Tibial artery (tissue), 4 donors: ENCODE data around the gene HEBP2.

Experiments
- DNase-seq, 2 donors: peaks; one replicate each; pipeline ENCODE4 v3.0.0-alpha.2; 2019
- H3K27ac ChIP-seq, 2 donors: fragments of 200-600 bp; sonication (generic) in 1 of 2; 1 replicate in 1 of 2; 2 replicates in 1 of 2; pipeline ENCODE4 v1.5.1; 2018 to 2019; ENCODE audit warnings: mild to moderate bottlenecking in 1 of 2
- H3K27me3 ChIP-seq, 2 donors: fragments of 200-600 bp; sonication (generic) in 1 of 2; one replicate each; pipeline versions ENCODE4 v1.5.1 to v1.6.0; 2016 to 2019
- H3K36me3 ChIP-seq, 3 donors: fragments of 200-600 bp; sonication (generic) in 2 of 3; one replicate each; pipeline ENCODE4 v1.5.1; 2016 to 2019; ENCODE audit warnings: mild to moderate bottlenecking in 2 of 3
- H3K4me1 ChIP-seq, 4 donors: fragments of 200-600 bp; sonication (generic) in 2 of 4; 1 replicate in 3 of 4; 2 replicates in 1 of 4; pipeline ENCODE4 v1.5.1; 2016 to 2019
- H3K4me3 ChIP-seq, 2 donors: fragments of 200-600 bp; sonication (generic) in 1 of 2; 1 replicate in 1 of 2; 2 replicates in 1 of 2; pipeline ENCODE4 v1.5.1; 2018 to 2019; ENCODE audit warnings: mild to moderate bottlenecking in 2 of 2
- H3K9me3 ChIP-seq, 3 donors: fragments of 200-600 bp; sonication (generic) in 1 of 3; one replicate each; pipeline ENCODE4 v1.5.1; 2016 to 2019
- intact Hi-C: fragments of 100-400 bp; cut with DNase I; formaldehyde crosslinking; loops from one replicate; pipeline ENCODE4 v1.15.0; 2023; ENCODE audit warnings: low total_unique reads
- TF ChIP-seq, protein P1 (sequence below), 2 experiments: fragments of 200-600 bp in 1 of 2; fragments of 450-650 bp in 1 of 2; IDR thresholded peaks; one replicate each; pipeline ENCODE4 v1.5.1; 2017 to 2019; ENCODE audit warnings: antibody characterized with exemption in 2 of 2, mild to moderate bottlenecking in 1 of 2, moderate library complexity in 1 of 2

HEBP2 gene

DNA sequence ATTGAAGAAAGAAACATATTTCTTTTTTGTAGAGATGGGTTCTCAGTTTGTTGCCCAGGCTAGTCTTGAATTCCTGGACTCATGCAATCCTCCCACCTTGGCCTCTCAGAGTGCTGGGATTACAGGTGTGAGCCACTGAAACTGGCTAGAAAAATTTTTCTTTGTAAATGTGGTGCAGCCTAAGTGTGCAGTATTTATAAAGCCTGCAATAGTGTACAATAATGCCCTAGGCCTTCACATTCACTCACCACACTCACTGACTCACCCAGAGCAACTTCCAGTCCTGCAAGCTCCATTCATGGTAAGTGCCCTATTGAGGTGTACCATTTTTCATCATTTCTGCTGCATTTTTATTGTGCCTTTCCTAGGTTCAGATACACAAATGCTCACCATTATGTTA is 63.9 kb downstream of the HEBP2 start:
- no peak for DNase-seq
- Histone ChIP-seq H3K36me3 (peaks cover 0 to 18% (median 0%) of the 10 kb centered on the region in 3 donors), H3K4me1 (no peaks in the 10 kb centered on the region), H3K9me3 (no peaks in the 10 kb centered on the region), H3K4me3 (no peak overlapping the region), H3K27me3 (no peaks in the 10 kb centered on the region), H3K27ac (no peak overlapping the region)
- intact Hi-C loops = no loop called here
- TF ChIP-seq, protein P1, sequence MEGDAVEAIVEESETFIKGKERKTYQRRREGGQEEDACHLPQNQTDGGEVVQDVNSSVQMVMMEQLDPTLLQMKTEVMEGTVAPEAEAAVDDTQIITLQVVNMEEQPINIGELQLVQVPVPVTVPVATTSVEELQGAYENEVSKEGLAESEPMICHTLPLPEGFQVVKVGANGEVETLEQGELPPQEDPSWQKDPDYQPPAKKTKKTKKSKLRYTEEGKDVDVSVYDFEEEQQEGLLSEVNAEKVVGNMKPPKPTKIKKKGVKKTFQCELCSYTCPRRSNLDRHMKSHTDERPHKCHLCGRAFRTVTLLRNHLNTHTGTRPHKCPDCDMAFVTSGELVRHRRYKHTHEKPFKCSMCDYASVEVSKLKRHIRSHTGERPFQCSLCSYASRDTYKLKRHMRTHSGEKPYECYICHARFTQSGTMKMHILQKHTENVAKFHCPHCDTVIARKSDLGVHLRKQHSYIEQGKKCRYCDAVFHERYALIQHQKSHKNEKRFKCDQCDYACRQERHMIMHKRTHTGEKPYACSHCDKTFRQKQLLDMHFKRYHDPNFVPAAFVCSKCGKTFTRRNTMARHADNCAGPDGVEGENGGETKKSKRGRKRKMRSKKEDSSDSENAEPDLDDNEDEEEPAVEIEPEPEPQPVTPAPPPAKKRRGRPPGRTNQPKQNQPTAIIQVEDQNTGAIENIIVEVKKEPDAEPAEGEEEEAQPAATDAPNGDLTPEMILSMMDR (IDR thresholded peaks at IDR 0.05) = no peak

DNA sequence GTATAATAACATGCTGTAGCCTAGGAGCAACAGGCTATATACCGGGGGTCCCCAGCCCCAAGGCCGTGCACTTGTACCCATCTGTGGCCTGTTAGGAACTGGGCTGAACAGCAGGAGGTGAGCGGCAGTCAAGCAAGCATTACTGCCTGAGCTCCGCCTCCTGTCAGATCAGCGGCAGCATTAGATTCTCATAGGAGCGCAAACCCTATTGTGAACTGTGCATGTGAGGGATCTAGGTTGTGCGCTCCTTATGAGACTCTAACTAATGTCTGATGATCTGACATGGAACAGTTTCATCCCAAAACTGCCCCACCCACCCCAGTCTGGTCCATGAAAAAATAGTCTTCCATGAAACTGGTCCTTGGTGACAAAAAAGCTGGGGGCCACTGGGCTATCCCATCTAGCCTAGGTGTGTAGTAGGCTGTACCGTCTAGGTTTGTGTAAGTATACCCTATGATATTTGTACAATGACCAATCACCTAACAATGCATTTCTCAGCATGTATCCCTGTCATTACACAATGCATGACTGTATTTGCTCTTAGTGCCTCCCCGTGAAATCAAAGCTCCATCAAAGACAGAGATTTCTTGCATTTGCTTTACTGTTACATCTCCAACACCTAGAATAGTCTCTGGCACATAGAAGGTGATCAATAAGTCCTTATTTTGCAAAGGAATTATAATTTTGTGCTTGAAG is 64.4 kb downstream of the HEBP2 start:
- no peaks in the 10 kb centered on the region for H3K27me3 ChIP-seq
- no peaks in the 10 kb centered on the region for H3K4me1 ChIP-seq
- H3K27ac ChIP-seq = no peak overlapping the region
- intact Hi-C loops = no loop called here
- TF ChIP-seq, protein P1 (IDR thresholded peaks at IDR 0.05) = no peak
- H3K9me3 ChIP-seq = no peaks in the 10 kb centered on the region
- no peak for DNase-seq
- no peak overlapping the region for H3K4me3 ChIP-seq
- H3K36me3 ChIP-seq = peaks cover 0 to 18% (median 0%) of the 10 kb centered on the region in 3 donors
